HepG2 (cell line): ENCODE measurements around the gene PSMB11. TPM values are rescaled to one million over a fixed set of nuclear protein-coding genes. Genes with fewer than 3 reads are reported as not detected.

Source experiments
- ATAC-seq: fragments of 200-7000 bp; cut with Tn5 transposase; 3 replicates; pipeline ENCODE4 v1.9.1; 2020; ENCODE audit warnings: mild to moderate bottlenecking, moderate library complexity
- BruUV-seq: library from RNA; stranded (reverse); fragments of 400-500 nt; replicated peaks from 2 replicates; lab custom pipeline; 2021; lab: Mats Ljungman, UMichigan
- CTCF ChIA-PET: fragments of 300-600 bp; formaldehyde crosslinking; extraction: SDS; loops from one replicate; lab custom pipeline; 2021; ENCODE audit warnings: low total read pairs, inconsistent platforms, low intra/inter-chr PET ratio; lab: Yijun Ruan, JAX
- POLR2A ChIA-PET: fragments of 350-600 bp; sonication (Branson Sonifier 250); formaldehyde crosslinking; loops from one replicate; lab custom pipeline; 2020; ENCODE audit warnings: antibody characterized with exemption, inconsistent platforms; lab: Yijun Ruan, JAX
- DNase-seq: peaks from one replicate; pipeline ENCODE4 v3.0.0-alpha.2; 2015; ENCODE audit warnings: low spot score
- FAIRE-seq: peaks from 3 replicates; lab custom pipeline; 2011; peaks lifted over from hg19 to GRCh38; lab: Jason Lieb, UNC
- H2AFZ ChIP-seq: one replicate; pipeline ENCODE4 v1.6.1; 2011; ENCODE audit warnings: low read length, inconsistent platforms
- H3K27ac ChIP-seq: fragments of 300-600 bp; 3 replicates; pipeline ENCODE4 v1.8.0; 2011; ENCODE audit warnings: mixed run types, mild to moderate bottlenecking, mixed read lengths, low read length, inconsistent platforms; ENCODE audit not compliant: insufficient read depth; ENCODE audit errors: extremely low read length
- H3K27me3 ChIP-seq, 2 experiments: fragments of 200-600 bp in 1 of 2; 2 replicates in 1 of 2; 3 replicates in 1 of 2; pipeline versions ENCODE4 v1.6.0 to v1.8.0; 2011; ENCODE audit warnings: low read length in 2 of 2, mild to moderate bottlenecking in 2 of 2, moderate library complexity in 2 of 2, inconsistent platforms in 1 of 2; ENCODE audit not compliant: insufficient read depth in 2 of 2, control insufficient read depth in 1 of 2
- H3K36me3 ChIP-seq, 2 experiments: fragments of 200-600 bp in 1 of 2; replicated peaks in 1 of 2; 2 replicates in 1 of 2; 3 replicates in 1 of 2; pipeline versions ENCODE4 v1.5.1 to v1.8.0; 2011; ENCODE audit warnings: low read length in 2 of 2, inconsistent platforms in 1 of 2; ENCODE audit not compliant: insufficient read depth in 2 of 2, control insufficient read depth in 1 of 2
- H3K4me1 ChIP-seq: 2 replicates; pipeline ENCODE4 v1.5.1; 2012; ENCODE audit warnings: low read length, inconsistent platforms; ENCODE audit not compliant: insufficient read depth
- H3K4me2 ChIP-seq: 2 replicates; pipeline ENCODE4 v1.6.0; 2011; ENCODE audit warnings: low read depth, low read length, inconsistent platforms
- H3K4me3 ChIP-seq, 3 experiments: fragments of 200-600 bp in 1 of 3; sonication (generic), shearing (Covaris generic) in 1 of 3; replicated peaks in 1 of 3; 2 replicates each; pipeline ENCODE4 v1.5.1; 2011 to 2016; ENCODE audit warnings: low read length in 3 of 3, inconsistent platforms in 2 of 3, low read depth in 2 of 3, mild to moderate bottlenecking in 2 of 3, control low read depth in 1 of 3, mixed read lengths in 1 of 3; ENCODE audit not compliant: insufficient read depth in 1 of 3
- H3K79me2 ChIP-seq: one replicate; pipeline ENCODE4 v1.6.1; 2011; ENCODE audit warnings: low read length, inconsistent platforms; ENCODE audit not compliant: insufficient read depth
- H3K9ac ChIP-seq: 2 replicates; pipeline ENCODE4 v1.6.0; 2011; ENCODE audit warnings: mild to moderate bottlenecking, low read depth, low read length, inconsistent platforms; ENCODE audit not compliant: insufficient read depth
- H3K9me3 ChIP-seq: 2 replicates; pipeline ENCODE4 v1.5.1; 2012; ENCODE audit warnings: mild to moderate bottlenecking, low read length
- H4K20me1 ChIP-seq: 2 replicates; pipeline ENCODE4 v1.6.0; 2011; ENCODE audit warnings: inconsistent platforms, mild to moderate bottlenecking, low read length, moderate library complexity; ENCODE audit not compliant: insufficient read depth
- ATF3 ChIP-seq: sonication (generic); formaldehyde crosslinking; IDR thresholded peaks from 2 replicates; pipeline ENCODE4 v1.4.0; 2020; ENCODE audit warnings: missing genetic modification reagents
- CSRNP1 ChIP-seq: sonication (generic); formaldehyde crosslinking; IDR thresholded peaks from 2 replicates; pipeline ENCODE4 v1.8.1; 2023; ENCODE audit warnings: mild to moderate bottlenecking, missing genetic modification reagents
- FOXK1 ChIP-seq: sonication (generic); formaldehyde crosslinking; IDR thresholded peaks from 2 replicates; pipeline ENCODE4 v1.4.0; 2020; ENCODE audit warnings: low read depth, missing genetic modification reagents, borderline replicate concordance
- HINFP ChIP-seq: sonication (generic); formaldehyde crosslinking; IDR thresholded peaks from 2 replicates; pipeline ENCODE4 v1.4.0; 2020; ENCODE audit warnings: low read depth, mild to moderate bottlenecking, missing genetic modification reagents
- IKZF1 ChIP-seq: fragments of 450-650 bp; IDR thresholded peaks from 2 replicates; pipeline ENCODE4 v1.7.1; 2016
- LCORL ChIP-seq, 2 experiments: fragments of 450-650 bp in 1 of 2; sonication (generic) in 1 of 2; formaldehyde crosslinking in 1 of 2; IDR thresholded peaks; 2 replicates each; pipeline versions ENCODE4 v1.5.0 to v1.6.1; 2017 to 2020; ENCODE audit warnings: antibody characterized with exemption in 1 of 2, missing genetic modification reagents in 1 of 2
- MAZ ChIP-seq, 2 experiments: sonication (generic) in 1 of 2; formaldehyde crosslinking in 1 of 2; IDR thresholded peaks; 2 replicates each; pipeline versions ENCODE4 v1.5.0 to v1.6.1; 2012 to 2020; ENCODE audit warnings: low read depth in 2 of 2, mild to moderate bottlenecking in 2 of 2, borderline replicate concordance in 1 of 2, improper control_type of control experiment in 1 of 2, low read length in 1 of 2, missing genetic modification reagents in 1 of 2, moderate library complexity in 1 of 2
- MTA1 ChIP-seq: sonication (generic); formaldehyde crosslinking; IDR thresholded peaks from 2 replicates; pipeline ENCODE4 v1.4.0; 2020; ENCODE audit warnings: missing genetic modification reagents, mild to moderate bottlenecking, borderline replicate concordance
- RFX3 ChIP-seq: IDR thresholded peaks from 2 replicates; pipeline ENCODE4 v1.6.1; 2016; ENCODE audit warnings: missing biosample characterization, missing genetic modification reagents
- SYNCRIP ChIP-seq: fragments of 200-400 bp; formaldehyde crosslinking; IDR thresholded peaks from 2 replicates; pipeline ENCODE4 v1.6.1; 2018; ENCODE audit warnings: mild to moderate bottlenecking, low read depth, low read length; ENCODE audit not compliant: insufficient read depth
- YEATS4 ChIP-seq: sonication (generic); formaldehyde crosslinking; IDR thresholded peaks from 2 replicates; pipeline ENCODE4 v1.4.0; 2020; ENCODE audit warnings: missing genetic modification reagents, borderline replicate concordance
- ZNF205 ChIP-seq: IDR thresholded peaks from 2 replicates; pipeline ENCODE4 v1.6.1; 2018; ENCODE audit warnings: missing biosample characterization, missing genetic modification reagents
- ZNF337 ChIP-seq: sonication (generic); formaldehyde crosslinking; IDR thresholded peaks from 2 replicates; pipeline ENCODE4 v1.5.1; 2020; ENCODE audit warnings: missing genetic modification reagents, low read depth, mild to moderate bottlenecking, borderline replicate concordance
- ZNF564 ChIP-seq: sonication (generic); formaldehyde crosslinking; IDR thresholded peaks from 2 replicates; pipeline ENCODE4 v1.8.1; 2023; ENCODE audit warnings: mild to moderate bottlenecking, missing genetic modification reagents
- ZNF572 ChIP-seq: sonication (generic); formaldehyde crosslinking; IDR thresholded peaks from 2 replicates; pipeline ENCODE4 v1.5.1; 2020; ENCODE audit warnings: mild to moderate bottlenecking, missing genetic modification reagents
- ZNF776 ChIP-seq: sonication (generic); formaldehyde crosslinking; IDR thresholded peaks from 2 replicates; pipeline ENCODE4 v1.4.0; 2020; ENCODE audit warnings: mild to moderate bottlenecking, missing genetic modification reagents
- WGBS: methylation state at CpG from one replicate; pipeline ENCODE4 v1.1.6; 2017; ENCODE audit warnings: low lambda C conversion rate; 5-methylcytosine and 5-hydroxymethylcytosine counted together
- in situ Hi-C: cut with HindIII; loops from 2 replicates; pipeline ENCODE4 v1.10.0; 2017; ENCODE audit warnings: low pct_unique_long_range_greater_than_20kb; ENCODE audit not compliant: extremely low pct_ligation_motif_present
- intact Hi-C: fragments of 100-400 bp; cut with micrococcal nuclease; formaldehyde crosslinking; loops from one replicate; pipeline ENCODE4 v1.10.0; 2022; ENCODE audit not compliant: unreplicated experiment
- polyA plus RNA-seq, 8 experiments: library from polyadenylated mRNA; depleted of rRNA in 3 of 8; stranded (reverse) in 7 of 8; unstranded in 1 of 8; fragments of >200 nt; fragmentation: Illumina TruSeq in 4 of 8; extraction: Trizol in 4 of 8; gene quantifications; 2 replicates each; pipeline versions ENCODE4 v1.2.1 to v1.2.3, GENCODE V29; 2011 to 2016; ENCODE audit warnings: low read depth in 4 of 8, missing spikeins in 1 of 8, mixed read lengths in 1 of 8; ENCODE audit not compliant: insufficient read depth in 1 of 8
- total RNA-seq, 5 experiments: library from RNA; depleted of rRNA; stranded (reverse); fragments of >200 nt; fragmentation: Illumina TruSeq; extraction: Trizol; gene quantifications; 2 replicates each; pipeline ENCODE4 v1.2.3, GENCODE V29; 2016; ENCODE audit warnings: low read depth in 1 of 5
- TF ChIP-seq, protein P1 (sequence below): sonication (generic); formaldehyde crosslinking; IDR thresholded peaks from 2 replicates; pipeline ENCODE4 v1.4.0; 2020; ENCODE audit warnings: missing genetic modification reagents

The PSMB11 gene
- total and polyA plus RNA-seq, 2 of the 13 experiments (the other 11 are each of a cell fraction or from before 2014, with no cell fraction given): not detected

GRCh38 chr14:23035303-23036144, 6.5 kb upstream of the PSMB11 start:
- Histone ChIP-seq H3K4me1 (peaks cover 46% of the 10 kb centered on the region), H2AFZ (peak overlapping the region; percentile 98), H3K4me3 (peak overlapping the region; percentile 78 to 86 (median 80); a peak in 5 of 6 replicates), H3K36me3 (peaks cover 16 to 25% of the 10 kb centered on the region in 2 experiments), H3K79me2 (peaks cover 33% of the 10 kb centered on the region), H3K9me3 (no peaks in the 10 kb centered on the region), H3K4me2 (peak overlapping the region; percentile 92), H3K27ac (peak overlapping the region; percentile 90), H4K20me1 (no peaks in the 10 kb centered on the region), H3K27me3 (no peaks in the 10 kb centered on the region; a peak in 1 of 5 replicates), H3K9ac (peak overlapping the region; percentile 97)
- 76% methylated on average over 14 of the region's 14 CpGs for WGBS
- BruUV-seq: TSS peak; percentile 86
- DNase-seq: no peak
- POLR2A ChIA-PET: interaction anchor here (0.7 to 15.1 kb wide), 18 partner anchors 11 to 1236 kb away, joined by 3 to 203 read pairs (median 6); partner anchors contain the start of genes ACIN1, AJUBA, C14orf119 and HAUS4
- in situ Hi-C loops (no loop called here), intact Hi-C loops (loop anchor here (2.0 kb wide), 2 partner anchors 53 to 59 kb away; partner anchors contain the start of genes ACIN1, AJUBA and C14orf119)
- no peak for FAIRE-seq
- CTCF ChIA-PET: interaction anchor here (1.0 kb wide), 1 partner anchor 21 kb away, joined by 3 read pairs; no protein-coding TSS in a partner anchor
- ATAC-seq: no peak
- TF ChIP-seq ZNF337 (CRISPR knock-in tag) (peak; percentile 18; the same call in 1 of the 2 replicates), IKZF1 (no peak), ZNF205 (CRISPR knock-in tag) (no peak), ATF3 (CRISPR knock-in tag) (no peak), YEATS4 (CRISPR knock-in tag) (no peak), RFX3 (no peak; the same call in 1 of the 2 replicates), CSRNP1 (no peak), LCORL (IDR thresholded peaks at IDR 0.05) (no peak), LCORL (CRISPR knock-in tag; IDR thresholded peaks at IDR 0.05) (no peak; the same call in none of the 2 replicates), SYNCRIP (no peak), ZNF572 (CRISPR knock-in tag) (no peak), MTA1 (CRISPR knock-in tag) (no peak), MAZ (IDR thresholded peaks at IDR 0.05; ENCODE audit: borderline replicate concordance, low read depth, low read length) (no peak), MAZ (CRISPR knock-in tag; IDR thresholded peaks at IDR 0.05; ENCODE audit: low read depth) (no peak), ZNF564 (CRISPR knock-in tag) (0 out of 2 replicates have a peak, but pooled peaks have one; percentile 13), ZNF776 (CRISPR knock-in tag) (no peak), FOXK1 (CRISPR knock-in tag) (no peak; the same call in 1 of the 2 replicates), HINFP (CRISPR knock-in tag) (no peak)
- TF ChIP-seq, protein P1, sequence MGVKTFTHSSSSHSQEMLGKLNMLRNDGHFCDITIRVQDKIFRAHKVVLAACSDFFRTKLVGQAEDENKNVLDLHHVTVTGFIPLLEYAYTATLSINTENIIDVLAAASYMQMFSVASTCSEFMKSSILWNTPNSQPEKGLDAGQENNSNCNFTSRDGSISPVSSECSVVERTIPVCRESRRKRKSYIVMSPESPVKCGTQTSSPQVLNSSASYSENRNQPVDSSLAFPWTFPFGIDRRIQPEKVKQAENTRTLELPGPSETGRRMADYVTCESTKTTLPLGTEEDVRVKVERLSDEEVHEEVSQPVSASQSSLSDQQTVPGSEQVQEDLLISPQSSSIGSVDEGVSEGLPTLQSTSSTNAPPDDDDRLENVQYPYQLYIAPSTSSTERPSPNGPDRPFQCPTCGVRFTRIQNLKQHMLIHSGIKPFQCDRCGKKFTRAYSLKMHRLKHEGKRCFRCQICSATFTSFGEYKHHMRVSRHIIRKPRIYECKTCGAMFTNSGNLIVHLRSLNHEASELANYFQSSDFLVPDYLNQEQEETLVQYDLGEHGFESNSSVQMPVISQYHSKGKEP (CRISPR knock-in tag): no peak
